GM12892 (cell line): Measurements from ENCODE around the gene SLCO4A1.

Source experiments
- POLR2A ChIP-seq: IDR thresholded peaks from 2 replicates; pipeline ENCODE4 v1.6.1; 2011; ENCODE audit warnings: low read depth, low read length, control low read depth
- POLR2AphosphoS5 ChIP-seq: IDR thresholded peaks from 2 replicates; pipeline ENCODE4 v1.6.1; 2011; ENCODE audit warnings: low read depth, low read length, control low read depth
- TAF1 ChIP-seq: IDR thresholded peaks from 2 replicates; pipeline ENCODE4 v1.6.1; 2011; ENCODE audit warnings: low read depth, mild to moderate bottlenecking, control low read depth, low read length, borderline replicate concordance

GRCh38 chr20:62676976-62677375 lies 34.7 kb downstream of the SLCO4A1 start:
- TF ChIP-seq TAF1 (no peak), POLR2A (no peak), POLR2AphosphoS5 (no peak)
